HEK293 (cell line): Measurements from ENCODE around the gene DCUN1D4.
A peak's percentile ranks its signal among the peaks of the same experiment; 100 is the strongest.

Source experiments
- ELK4 ChIP-seq: IDR thresholded peaks from 2 replicates; pipeline ENCODE4 v1.6.1; 2011; ENCODE audit warnings: mild to moderate bottlenecking, low read depth, low read length, borderline replicate concordance
- GFI1B ChIP-seq: fragments of 450-650 bp; formaldehyde crosslinking; IDR thresholded peaks from 2 replicates; pipeline ENCODE4 v1.5.1; 2016; ENCODE audit warnings: missing biosample characterization, missing genetic modification characterization
- GLIS2 ChIP-seq: fragments of 450-650 bp; formaldehyde crosslinking; IDR thresholded peaks from 2 replicates; pipeline ENCODE4 v1.5.1; 2016; ENCODE audit warnings: missing biosample characterization, missing genetic modification characterization
- HIC1 ChIP-seq: fragments of 450-650 bp; formaldehyde crosslinking; IDR thresholded peaks from 2 replicates; pipeline ENCODE4 v1.5.1; 2016; ENCODE audit warnings: missing biosample characterization, missing genetic modification characterization
- KLF1 ChIP-seq: fragments of 450-650 bp; formaldehyde crosslinking; IDR thresholded peaks from 2 replicates; pipeline ENCODE4 v1.5.1; 2016; ENCODE audit warnings: missing biosample characterization, missing genetic modification characterization
- PBX3 ChIP-seq: sonication (generic); formaldehyde crosslinking; IDR thresholded peaks from 2 replicates; pipeline ENCODE4 v1.8.1; 2022; ENCODE audit warnings: mild to moderate bottlenecking, moderate library complexity, missing genetic modification reagents
- PRDM4 ChIP-seq: fragments of 450-650 bp; formaldehyde crosslinking; IDR thresholded peaks from 2 replicates; pipeline ENCODE4 v1.5.1; 2017; ENCODE audit warnings: missing biosample characterization, missing genetic modification characterization
- SCRT2 ChIP-seq: fragments of 450-650 bp; formaldehyde crosslinking; IDR thresholded peaks from 2 replicates; pipeline ENCODE4 v1.5.1; 2016; ENCODE audit warnings: missing biosample characterization, missing genetic modification characterization
- TCF7L2 ChIP-seq: IDR thresholded peaks from 2 replicates; pipeline ENCODE4 v1.6.1; 2011; ENCODE audit warnings: low read depth, mild to moderate bottlenecking, inconsistent platforms, low read length, moderate library complexity, borderline replicate concordance
- TRIM28 ChIP-seq: IDR thresholded peaks from 2 replicates; pipeline ENCODE4 v1.6.1; 2011; ENCODE audit warnings: low read length, control low read depth, borderline replicate concordance
- ZBTB10 ChIP-seq: fragments of 450-650 bp; formaldehyde crosslinking; IDR thresholded peaks from 2 replicates; pipeline ENCODE4 v1.5.1; 2016; ENCODE audit warnings: missing biosample characterization, missing genetic modification characterization
- ZBTB8A ChIP-seq: fragments of 450-650 bp; formaldehyde crosslinking; IDR thresholded peaks from 2 replicates; pipeline ENCODE4 v1.5.1; 2016; ENCODE audit warnings: missing biosample characterization, missing genetic modification characterization
- ZNF19 ChIP-seq: fragments of 450-650 bp; formaldehyde crosslinking; IDR thresholded peaks from 2 replicates; pipeline ENCODE4; 2016; ENCODE audit warnings: missing biosample characterization, missing genetic modification characterization, low read depth
- ZNF391 ChIP-seq: fragments of 450-650 bp; formaldehyde crosslinking; IDR thresholded peaks from 2 replicates; pipeline ENCODE4 v1.5.1; 2016; ENCODE audit warnings: low read depth, missing biosample characterization, missing genetic modification characterization, borderline replicate concordance
- ZNF394 ChIP-seq: fragments of 450-650 bp; formaldehyde crosslinking; IDR thresholded peaks from 2 replicates; pipeline ENCODE4 v1.5.1; 2016; ENCODE audit warnings: missing biosample characterization, missing genetic modification characterization, mild to moderate bottlenecking, moderate library complexity, borderline replicate concordance
- ZNF423 ChIP-seq: fragments of 450-650 bp; formaldehyde crosslinking; IDR thresholded peaks from 2 replicates; pipeline ENCODE4 v1.5.1; 2016; ENCODE audit warnings: missing biosample characterization, missing genetic modification characterization
- ZNF433 ChIP-seq: fragments of 450-650 bp; formaldehyde crosslinking; IDR thresholded peaks from 2 replicates; pipeline ENCODE4 v1.5.1; 2016; ENCODE audit warnings: missing biosample characterization, missing genetic modification characterization, low read depth
- ZNF501 ChIP-seq: fragments of 450-650 bp; formaldehyde crosslinking; IDR thresholded peaks from 2 replicates; pipeline ENCODE4 v1.5.1; 2016; ENCODE audit warnings: missing biosample characterization, missing genetic modification characterization
- ZNF621 ChIP-seq: fragments of 450-650 bp; formaldehyde crosslinking; IDR thresholded peaks from 2 replicates; pipeline ENCODE4 v1.5.1; 2017; ENCODE audit warnings: missing biosample characterization, missing genetic modification characterization
- ZNF626 ChIP-seq: fragments of 450-650 bp; sonication (Bioruptor Pico); formaldehyde crosslinking; IDR thresholded peaks from 2 replicates; pipeline ENCODE4 v1.5.1; 2018; ENCODE audit warnings: missing biosample characterization, missing genetic modification characterization, inconsistent platforms
- ZNF645 ChIP-seq: fragments of 450-650 bp; formaldehyde crosslinking; IDR thresholded peaks from 2 replicates; pipeline ENCODE4; 2016; ENCODE audit warnings: missing biosample characterization, missing genetic modification characterization
- ZNF660 ChIP-seq: fragments of 450-650 bp; IDR thresholded peaks from 2 replicates; pipeline ENCODE4 v1.5.1; 2018; ENCODE audit warnings: missing biosample characterization, mild to moderate bottlenecking, missing genetic modification characterization
- ZNF747 ChIP-seq: fragments of 450-650 bp; formaldehyde crosslinking; IDR thresholded peaks from 2 replicates; pipeline ENCODE4 v1.5.1; 2016; ENCODE audit warnings: missing biosample characterization, missing genetic modification characterization
- ZNF76 ChIP-seq: fragments of 450-650 bp; formaldehyde crosslinking; IDR thresholded peaks from 2 replicates; pipeline ENCODE4; 2016; ENCODE audit warnings: low read depth, missing biosample characterization, missing genetic modification characterization, borderline replicate concordance
- ZSCAN5A ChIP-seq: fragments of 450-650 bp; formaldehyde crosslinking; IDR thresholded peaks from 2 replicates; pipeline ENCODE4 v1.5.1; 2016; ENCODE audit warnings: missing biosample characterization, missing genetic modification characterization
- ZXDB ChIP-seq: fragments of 450-650 bp; formaldehyde crosslinking; IDR thresholded peaks from 2 replicates; pipeline ENCODE4 v1.5.1; 2016; ENCODE audit warnings: missing biosample characterization, missing genetic modification characterization

Gene DCUN1D4

GRCh38 chr4:51842554-51843308 lies at the start of gene DCUN1D4 (continued):
- TF ChIP-seq HIC1 (tag by site-specific recombination) (peak; percentile 34; the same call in 1 of the 2 replicates), ZNF660 (tag by site-specific recombination) (no peak), ZNF76 (tag by site-specific recombination) (peak; percentile 51; the same call in 1 of the 2 replicates), ZSCAN5A (tag by site-specific recombination) (no peak), ZNF433 (tag by site-specific recombination) (no peak), GFI1B (tag by site-specific recombination) (no peak), SCRT2 (no peak), KLF1 (no peak; the same call in 1 of the 2 replicates), ZBTB10 (tag by site-specific recombination) (0 out of 2 replicates have a peak, but pooled peaks have one; percentile 31), ZNF423 (tag by site-specific recombination) (no peak), ZNF645 (tag by site-specific recombination) (no peak), TCF7L2 (no peak), PRDM4 (tag by site-specific recombination) (no peak), ZNF394 (tag by site-specific recombination) (peak; percentile 47; the same call in 1 of the 2 replicates), ZNF626 (tag by site-specific recombination) (no peak), TRIM28 (no peak), ZNF19 (tag by site-specific recombination) (no peak), ZNF621 (tag by site-specific recombination) (no peak), ZNF747 (tag by site-specific recombination) (no peak), GLIS2 (tag by site-specific recombination) (peak; percentile 92), ZNF391 (no peak), PBX3 (CRISPR knock-in tag) (peak; percentile 70; the same call in 1 of the 2 replicates), ELK4 (no peak), ZNF501 (tag by site-specific recombination) (no peak), ZBTB8A (peak; percentile 85), ZXDB (peak; percentile 97)
